ENCODE data around the gene OPRL1. TPM values are rescaled to one million over a fixed set of nuclear protein-coding genes. Genes with fewer than 3 reads are reported as not detected.

Gene OPRL1
- polyA plus RNA-seq, 1 experiment: 0.86 TPM

DNA sequence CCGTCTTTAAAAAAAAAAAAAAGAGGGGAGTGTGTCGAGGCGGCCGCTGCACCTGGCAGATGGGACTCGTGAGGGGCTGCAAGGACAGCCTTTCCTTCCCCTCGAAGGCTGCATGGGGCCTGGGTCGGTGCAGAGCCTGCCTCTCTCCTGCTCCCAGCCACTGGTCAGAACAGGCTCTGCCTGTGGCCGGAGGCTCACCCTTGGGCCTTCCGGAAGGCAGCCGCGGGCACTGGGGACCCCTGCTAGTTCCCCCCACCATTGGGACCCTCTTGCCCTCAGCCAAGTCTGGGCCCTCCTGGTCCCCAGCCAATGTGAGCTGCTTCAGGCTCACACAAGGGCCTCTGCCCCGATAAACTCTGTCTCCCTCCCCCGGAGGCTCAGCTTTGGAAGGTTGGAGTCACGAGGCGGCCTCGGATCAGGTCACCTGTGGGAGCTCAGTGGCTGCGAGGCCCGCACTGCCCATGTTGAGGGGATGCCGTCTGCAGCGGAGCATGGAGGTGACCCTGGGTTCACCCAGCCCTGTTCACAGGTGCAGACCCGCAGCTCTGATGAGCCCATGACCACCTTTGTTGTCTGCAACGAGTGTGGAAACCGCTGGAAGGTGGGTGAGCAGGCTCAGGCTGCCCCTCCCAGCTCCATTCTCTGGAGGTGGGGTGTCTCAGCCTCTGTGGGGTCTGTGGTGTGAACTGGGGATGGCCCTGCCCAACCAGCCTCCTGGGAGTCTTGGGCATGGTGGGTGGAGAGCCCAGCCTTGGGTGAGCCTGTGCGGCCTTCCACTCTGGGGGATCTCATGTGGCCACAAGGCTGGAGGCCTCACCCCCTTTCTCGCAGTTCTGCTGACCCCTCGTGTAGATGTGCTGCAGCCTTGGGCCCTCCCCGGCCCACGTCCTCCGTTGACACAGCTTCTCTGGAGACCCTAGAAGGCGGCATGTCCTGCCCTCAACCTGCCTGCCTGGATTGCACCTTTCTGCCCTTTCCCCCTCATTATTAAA, 8.2 kb upstream of the OPRL1 start:
- ChIA-PET POLR2A (no interaction called here), CTCF (interaction anchor here (0.9 to 1.0 kb wide), 2 partner anchors 12 to 33 kb away, joined by 3 to 4 read pairs; no protein-coding TSS in a partner anchor)
- Histone ChIP-seq H3K27me3 (ENCODE audit: control insufficient read depth, insufficient read depth, low read length) (no peaks in the 10 kb centered on the region), H3K9me3 (ENCODE audit: control insufficient read depth, insufficient read depth, low read length) (no peaks in the 10 kb centered on the region; the same call in 1 of the 2 replicates), H3K4me3 (ENCODE audit: low read depth, low read length) (no peak overlapping the region), H3K27ac (ENCODE audit: low read depth, low read length) (no peak overlapping the region)
- DNase-seq (ENCODE audit: low read depth, low spot score): no peak
- TF ChIP-seq, protein P1, sequence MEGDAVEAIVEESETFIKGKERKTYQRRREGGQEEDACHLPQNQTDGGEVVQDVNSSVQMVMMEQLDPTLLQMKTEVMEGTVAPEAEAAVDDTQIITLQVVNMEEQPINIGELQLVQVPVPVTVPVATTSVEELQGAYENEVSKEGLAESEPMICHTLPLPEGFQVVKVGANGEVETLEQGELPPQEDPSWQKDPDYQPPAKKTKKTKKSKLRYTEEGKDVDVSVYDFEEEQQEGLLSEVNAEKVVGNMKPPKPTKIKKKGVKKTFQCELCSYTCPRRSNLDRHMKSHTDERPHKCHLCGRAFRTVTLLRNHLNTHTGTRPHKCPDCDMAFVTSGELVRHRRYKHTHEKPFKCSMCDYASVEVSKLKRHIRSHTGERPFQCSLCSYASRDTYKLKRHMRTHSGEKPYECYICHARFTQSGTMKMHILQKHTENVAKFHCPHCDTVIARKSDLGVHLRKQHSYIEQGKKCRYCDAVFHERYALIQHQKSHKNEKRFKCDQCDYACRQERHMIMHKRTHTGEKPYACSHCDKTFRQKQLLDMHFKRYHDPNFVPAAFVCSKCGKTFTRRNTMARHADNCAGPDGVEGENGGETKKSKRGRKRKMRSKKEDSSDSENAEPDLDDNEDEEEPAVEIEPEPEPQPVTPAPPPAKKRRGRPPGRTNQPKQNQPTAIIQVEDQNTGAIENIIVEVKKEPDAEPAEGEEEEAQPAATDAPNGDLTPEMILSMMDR (IDR thresholded peaks at IDR 0.05; ENCODE audit: low read depth, low read length): no peak

DNA sequence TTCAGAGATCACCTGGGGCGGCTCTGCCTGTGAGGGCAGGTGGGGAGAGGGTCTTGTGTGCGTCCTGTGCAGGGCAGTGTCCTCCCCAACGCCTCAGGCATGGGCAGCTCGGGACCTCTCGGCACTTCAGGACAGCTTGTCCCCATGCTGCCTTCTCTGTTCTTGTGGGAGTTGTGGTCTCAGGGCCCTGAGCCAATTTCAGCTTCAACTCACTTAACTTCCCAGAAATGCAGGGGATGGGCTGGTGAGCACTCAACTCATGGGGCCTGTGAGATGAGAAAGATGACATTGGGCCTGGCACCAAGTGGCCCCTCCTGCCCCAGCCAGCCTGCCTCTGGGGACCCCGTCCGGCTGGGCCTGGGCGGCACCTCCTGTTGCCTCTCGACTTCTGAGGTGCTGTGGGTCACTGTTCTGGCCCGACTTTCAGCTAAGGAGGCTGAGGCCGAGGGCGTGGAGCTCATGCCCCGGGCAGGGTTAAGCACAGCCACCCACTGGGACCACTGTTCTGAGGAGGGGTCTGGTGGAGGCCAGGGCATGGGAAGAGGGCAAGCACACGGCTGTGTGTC, 7.3 kb upstream of the OPRL1 start:
- Histone ChIP-seq H3K9me3 (ENCODE audit: control insufficient read depth, insufficient read depth, low read length) (no peaks in the 10 kb centered on the region; the same call in 1 of the 2 replicates), H3K4me3 (ENCODE audit: low read depth, low read length) (no peak overlapping the region), H3K27ac (ENCODE audit: low read depth, low read length) (no peak overlapping the region), H3K27me3 (ENCODE audit: control insufficient read depth, insufficient read depth, low read length) (no peaks in the 10 kb centered on the region)
- DNase-seq (ENCODE audit: low read depth, low spot score): no peak
- ChIA-PET POLR2A (no interaction called here), CTCF (no interaction called here)
- TF ChIP-seq, protein P1 (IDR thresholded peaks at IDR 0.05; ENCODE audit: low read depth, low read length): no peak

DNA sequence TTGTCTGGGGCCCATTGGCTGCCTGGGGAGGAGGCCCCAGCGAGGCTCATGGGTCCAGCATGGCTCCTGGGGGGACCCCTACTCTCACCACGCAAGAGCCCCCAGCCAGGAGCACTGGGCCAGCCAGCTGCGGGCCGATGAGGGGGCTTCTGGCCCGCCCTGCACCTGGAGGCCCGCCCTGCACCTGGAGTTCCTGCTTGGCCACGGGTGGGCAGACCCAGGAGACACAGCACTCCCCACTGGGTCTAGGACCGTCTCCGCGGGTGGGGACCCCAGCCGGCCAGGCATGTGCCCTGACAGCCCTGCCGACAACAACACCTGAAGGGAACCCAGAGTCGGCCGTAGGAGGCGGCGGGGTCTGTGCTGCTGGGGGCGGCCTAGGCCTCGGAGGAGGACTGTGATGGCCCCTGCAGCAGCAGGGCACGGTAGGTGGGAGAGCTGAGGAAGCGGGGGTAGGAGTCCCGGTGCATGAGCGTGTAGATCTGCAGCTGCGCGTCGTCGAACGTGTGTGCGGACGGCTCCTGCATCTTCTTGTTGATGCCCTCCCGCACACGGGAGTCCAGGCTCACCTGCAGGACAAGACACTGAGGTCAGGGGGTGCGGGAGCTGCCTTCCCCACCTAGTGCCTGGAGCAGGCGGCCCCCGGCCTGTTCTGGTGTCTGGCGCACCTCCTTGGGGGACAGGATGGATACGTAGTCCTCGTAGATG, 6.3 kb upstream of the OPRL1 start:
- Histone ChIP-seq H3K9me3 (ENCODE audit: control insufficient read depth, insufficient read depth, low read length) (no peaks in the 10 kb centered on the region; the same call in 1 of the 2 replicates), H3K27ac (ENCODE audit: low read depth, low read length) (no peak overlapping the region), H3K4me3 (ENCODE audit: low read depth, low read length) (no peak overlapping the region), H3K27me3 (ENCODE audit: control insufficient read depth, insufficient read depth, low read length) (no peaks in the 10 kb centered on the region)
- ChIA-PET POLR2A (no interaction called here), CTCF (no interaction called here)
- TF ChIP-seq, protein P1 (IDR thresholded peaks at IDR 0.05; ENCODE audit: low read depth, low read length): no peak
- no peak for DNase-seq (ENCODE audit: low read depth, low spot score)

DNA sequence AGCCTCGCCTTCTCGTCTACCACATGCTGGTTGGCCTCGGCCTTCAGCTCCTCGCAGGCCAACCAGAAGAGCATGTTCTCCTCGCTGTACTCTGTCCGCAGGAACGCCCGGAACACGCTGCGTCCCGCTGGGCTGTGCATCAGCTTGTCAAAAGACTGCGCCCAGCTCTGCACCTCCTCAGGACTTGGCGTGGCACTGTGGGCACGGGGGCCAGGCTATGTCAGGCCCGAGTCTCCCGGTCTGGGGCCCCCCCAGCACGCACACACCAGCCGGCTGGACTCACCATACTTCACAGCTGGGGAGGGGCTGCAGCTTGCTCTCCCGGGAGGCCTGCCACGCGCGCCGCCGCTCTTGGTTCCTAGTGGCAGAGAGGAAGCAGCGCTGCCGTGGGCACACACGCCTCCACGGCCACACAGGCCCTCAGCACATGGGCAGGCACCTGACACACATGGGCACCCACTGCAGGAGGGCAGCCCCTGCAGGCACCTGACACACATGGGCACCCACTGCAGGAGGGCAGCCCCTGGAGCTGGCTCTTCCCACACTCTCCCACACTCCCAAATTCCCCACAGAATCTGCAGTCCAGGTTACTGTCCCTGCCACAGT, 5.6 kb upstream of the OPRL1 start:
- TF ChIP-seq, protein P1 (IDR thresholded peaks at IDR 0.05; ENCODE audit: low read depth, low read length): no peak
- no peak for DNase-seq (ENCODE audit: low read depth, low spot score)
- Histone ChIP-seq H3K4me3 (ENCODE audit: low read depth, low read length) (no peak overlapping the region), H3K9me3 (ENCODE audit: control insufficient read depth, insufficient read depth, low read length) (no peaks in the 10 kb centered on the region; the same call in 1 of the 2 replicates), H3K27ac (ENCODE audit: low read depth, low read length) (no peak overlapping the region), H3K27me3 (ENCODE audit: control insufficient read depth, insufficient read depth, low read length) (no peaks in the 10 kb centered on the region)
- ChIA-PET POLR2A (no interaction called here), CTCF (no interaction called here)
